Activated CD4-positive, alpha-beta T cell treated with anti-CD3 and anti-CD28 coated beads, Interleukin-2, amount 10 ng/mL, durations not matched to agents 24 days and 14 days (primary cell): Measurements from ENCODE around the gene L3HYPDH. TPM values are rescaled to one million over a fixed set of nuclear protein-coding genes. Genes with fewer than 3 reads are reported as not detected.

Experiments
- DNase-seq: peaks from one replicate; pipeline ENCODE4 v3.0.0; 2022
- H3K27ac Mint-ChIP-seq: one replicate; pipeline ENCODE4 v1.8.0; 2022; ENCODE audit warnings: mild to moderate bottlenecking, mixed read lengths
- H3K27me3 Mint-ChIP-seq: one replicate; pipeline ENCODE4 v1.8.0; 2022; ENCODE audit warnings: mixed read lengths
- H3K36me3 Mint-ChIP-seq: one replicate; pipeline ENCODE4 v1.8.0; 2022; ENCODE audit warnings: low read depth, mild to moderate bottlenecking, mixed read lengths
- H3K4me1 Mint-ChIP-seq: one replicate; pipeline ENCODE4 v1.8.0; 2021; ENCODE audit warnings: mixed read lengths
- H3K4me3 Mint-ChIP-seq: one replicate; pipeline ENCODE4 v1.8.0; 2022; ENCODE audit warnings: mild to moderate bottlenecking, moderate library complexity, mixed read lengths
- H3K9me3 Mint-ChIP-seq: one replicate; pipeline ENCODE4 v1.8.0; 2021; ENCODE audit warnings: mixed read lengths
- intact Hi-C: fragments of 100-400 bp; cut with micrococcal nuclease; formaldehyde crosslinking; loops from one replicate; pipeline ENCODE4 v1.15.1; 2023
- total RNA-seq: library from RNA; stranded (reverse); gene quantifications from 2 replicates; pipeline ENCODE4 v1.2.3, GENCODE V29; 2022

L3HYPDH gene
- total RNA-seq, 1 donor from 2014 or later = 20.8 TPM

DNA sequence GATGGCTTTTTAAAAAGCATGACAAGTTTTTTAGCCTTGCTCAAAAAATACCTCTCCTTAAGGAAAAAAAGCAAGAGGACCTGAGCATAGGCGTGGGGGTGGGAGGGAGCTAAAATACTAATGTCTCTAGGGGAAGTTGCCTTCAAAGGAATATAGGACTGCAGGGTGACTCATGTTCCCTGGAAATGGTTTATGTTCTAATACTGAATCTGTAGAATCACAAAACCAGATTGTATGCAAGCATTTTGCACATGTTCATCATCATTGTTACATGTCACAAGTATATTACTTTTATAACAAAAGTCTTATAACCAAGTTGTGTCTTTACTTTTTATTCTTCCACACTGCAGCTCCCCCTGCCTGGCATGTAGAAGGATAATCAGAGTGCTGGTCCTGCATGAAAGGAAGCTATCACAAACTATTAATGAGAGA lies 55.6 kb downstream of the L3HYPDH start:
- intact Hi-C loops = no loop called here
- peaks cover 6% of the 10 kb centered on the region for H3K4me1 Mint-ChIP-seq
- no peak overlapping the region for H3K4me3 Mint-ChIP-seq
- H3K36me3 Mint-ChIP-seq = no peaks in the 10 kb centered on the region
- DNase-seq = no peak
- H3K9me3 Mint-ChIP-seq = no peaks in the 10 kb centered on the region
- H3K27me3 Mint-ChIP-seq = peaks cover 10% of the 10 kb centered on the region
- no peak overlapping the region for H3K27ac Mint-ChIP-seq

DNA sequence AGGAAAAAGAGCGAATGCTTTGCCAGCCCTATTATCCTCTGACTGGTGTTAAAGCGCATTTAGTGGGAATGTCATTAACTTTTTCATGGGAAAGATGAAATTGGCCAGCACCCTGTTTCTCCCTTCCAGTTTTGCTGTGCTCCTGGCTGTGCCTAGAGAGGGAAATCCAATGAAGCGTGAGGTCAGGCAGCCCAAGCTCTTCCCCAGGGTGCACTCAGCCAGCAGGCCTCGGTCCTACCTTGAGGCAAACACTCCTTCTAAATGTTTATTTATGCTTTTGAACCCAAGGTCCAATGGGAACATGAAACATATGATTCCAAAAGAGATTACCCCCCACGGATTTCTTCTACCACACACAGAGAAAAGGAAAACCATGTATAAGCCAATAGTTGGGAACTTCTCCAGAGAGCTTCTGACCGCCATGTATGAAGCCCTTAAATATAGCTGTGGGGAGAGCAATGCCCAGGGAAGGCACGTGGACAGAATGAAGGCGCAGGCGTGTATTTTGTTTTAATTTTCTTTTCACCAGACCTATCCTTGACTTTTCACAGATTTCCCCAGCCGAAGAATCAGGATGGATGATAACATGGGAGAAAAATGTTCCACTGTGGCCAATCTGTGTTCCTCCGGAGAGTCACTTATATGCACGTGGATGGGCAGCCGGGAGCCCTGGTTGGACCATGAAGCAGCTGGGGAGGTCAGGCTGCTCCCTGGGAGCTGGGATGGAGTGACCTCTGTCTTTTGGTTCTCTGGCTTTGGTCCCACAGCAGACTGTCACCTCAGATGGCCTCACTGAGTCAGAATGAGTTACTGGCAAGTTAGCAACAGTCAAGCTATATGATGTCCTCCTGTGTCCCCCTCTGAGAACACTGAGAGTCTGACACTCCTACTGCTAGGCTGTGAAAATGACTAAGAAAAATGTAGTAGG lies 56.3 kb downstream of the L3HYPDH start:
- Mint-ChIP-seq H3K27me3 (peaks cover 10% of the 10 kb centered on the region), H3K4me1 (peaks cover 6% of the 10 kb centered on the region), H3K27ac (no peak overlapping the region), H3K4me3 (no peak overlapping the region), H3K36me3 (no peaks in the 10 kb centered on the region), H3K9me3 (no peaks in the 10 kb centered on the region)
- no peak for DNase-seq
- intact Hi-C loops = no loop called here

DNA sequence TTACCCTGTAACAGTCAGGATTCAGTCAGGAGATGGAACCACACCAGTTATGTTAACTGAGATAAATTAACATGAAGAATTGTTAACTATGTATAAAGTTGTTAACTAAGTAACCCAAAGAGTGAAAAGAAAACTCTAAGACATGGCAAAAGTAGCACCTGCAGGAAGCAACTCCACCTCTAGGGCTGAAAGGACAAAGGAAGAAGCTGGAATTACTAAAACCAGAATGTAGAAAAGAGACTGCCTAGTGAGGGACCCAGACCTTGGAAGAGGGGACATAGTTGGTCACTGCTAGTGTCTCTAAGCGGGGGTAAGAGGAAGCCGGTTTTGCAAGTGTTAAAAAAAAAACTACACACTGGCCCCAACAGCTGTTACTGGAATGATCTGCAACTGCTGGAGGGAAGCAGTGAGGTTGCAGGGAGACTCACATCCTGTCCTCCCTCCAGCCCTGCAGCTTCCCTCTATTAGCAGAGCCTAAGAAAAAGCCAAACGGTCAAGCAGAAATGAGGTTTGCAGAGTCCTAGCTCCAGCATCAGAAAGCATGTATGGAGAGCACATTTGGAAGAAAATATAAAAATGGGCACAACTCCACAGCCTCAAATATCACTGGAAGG lies 58.8 kb downstream of the L3HYPDH start:
- intact Hi-C loops = no loop called here
- H3K36me3 Mint-ChIP-seq = no peaks in the 10 kb centered on the region
- no peaks in the 10 kb centered on the region for H3K9me3 Mint-ChIP-seq
- no peak overlapping the region for H3K4me3 Mint-ChIP-seq
- DNase-seq = no peak
- peaks cover 6% of the 10 kb centered on the region for H3K4me1 Mint-ChIP-seq
- peaks cover 12% of the 10 kb centered on the region for H3K27me3 Mint-ChIP-seq
- no peak overlapping the region for H3K27ac Mint-ChIP-seq

DNA sequence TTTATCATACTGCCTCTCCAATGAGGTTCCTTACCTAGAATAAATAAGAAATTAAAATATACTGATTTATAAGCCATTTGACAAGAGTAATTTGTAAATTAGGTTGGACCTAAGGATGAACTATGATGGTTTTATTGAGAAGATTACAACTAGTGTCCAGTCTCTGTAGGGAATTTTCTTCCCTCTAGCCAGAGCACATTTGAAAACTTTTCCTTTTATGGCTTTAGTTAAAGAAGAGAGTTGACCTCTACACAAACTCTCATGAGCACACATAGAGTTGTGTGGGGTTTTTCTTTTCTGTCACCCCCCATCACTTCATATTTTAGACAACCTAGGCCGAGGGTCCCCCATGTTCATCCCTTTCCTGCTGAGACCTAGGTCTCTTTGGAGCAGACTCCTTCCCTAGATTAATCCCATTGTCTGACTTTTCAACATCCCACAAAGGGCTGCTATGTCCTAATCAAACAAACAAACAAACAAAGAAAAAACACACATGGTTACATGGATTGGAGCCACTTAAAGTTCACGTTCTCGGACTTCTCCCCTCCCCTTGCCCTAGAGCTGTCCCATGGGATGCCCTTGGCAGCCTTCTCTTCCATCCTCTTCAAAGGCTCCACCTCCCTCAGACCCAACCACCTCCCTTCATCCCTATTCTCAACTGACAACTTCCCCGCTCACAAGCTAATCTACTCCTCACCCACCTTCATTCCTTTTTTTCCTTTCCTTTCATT lies 59.7 kb downstream of the L3HYPDH start:
- DNase-seq = no peak
- H3K27me3 Mint-ChIP-seq = peaks cover 12% of the 10 kb centered on the region
- intact Hi-C loops = no loop called here
- H3K4me1 Mint-ChIP-seq = peaks cover 6% of the 10 kb centered on the region
- no peak overlapping the region for H3K27ac Mint-ChIP-seq
- H3K36me3 Mint-ChIP-seq = no peaks in the 10 kb centered on the region
- H3K4me3 Mint-ChIP-seq = no peak overlapping the region
- no peaks in the 10 kb centered on the region for H3K9me3 Mint-ChIP-seq

Other genes with a start within 250 kb of the L3HYPDH start
- gene GPR135, start 19.0 kb downstream of the L3HYPDH start, total RNA-seq = 1.8 and 2.0 TPM in 2 replicates
- 27.9 and 28.6 TPM in 2 replicates for gene JKAMP, start 109 bp upstream of the L3HYPDH start, total RNA-seq
- not detected in 2 replicates for gene CCDC175, start 92.4 kb upstream of the L3HYPDH start, total RNA-seq